H1 (cell line): Measurements from ENCODE around the gene TM9SF3. TPM values are rescaled to one million over a fixed set of nuclear protein-coding genes. Genes with fewer than 3 reads are reported as not detected.

Source experiments
- CTCF ChIA-PET: fragments of 300-600 bp; sonication (Branson Sonifier 250); formaldehyde crosslinking; loops from one replicate; lab custom pipeline; 2021; ENCODE audit not compliant: partially characterized antibody; lab: Charles Lee
- POLR2A ChIA-PET: fragments of 300-600 bp; sonication (Branson Sonifier 250); formaldehyde crosslinking; loops from one replicate; lab custom pipeline; 2021; ENCODE audit warnings: inconsistent platforms; ENCODE audit not compliant: partially characterized antibody; lab: Charles Lee
- DNase-seq, 2 experiments: peaks; one replicate each; pipeline versions ENCODE4 v3.0.0 to v3.0.0-alpha.2; 2010 to 2022; ENCODE audit warnings: low spot score in 2 of 2, low read depth in 1 of 2, mixed read lengths in 1 of 2
- FAIRE-seq: peaks from 2 replicates; lab custom pipeline; 2011; peaks lifted over from hg19 to GRCh38; lab: Jason Lieb, UNC
- H2AFZ ChIP-seq: 2 replicates; pipeline ENCODE4 v1.8.1; 2012; ENCODE audit warnings: low read length, inconsistent platforms
- H2AK5ac ChIP-seq: 2 replicates; pipeline ENCODE4 v1.6.1; 2013; ENCODE audit warnings: low read depth, low read length
- H2BK120ac ChIP-seq: replicated peaks from 2 replicates; pipeline ENCODE3; 2013; ENCODE audit warnings: low read depth, low read length, inconsistent platforms
- H2BK12ac ChIP-seq: 2 replicates; pipeline ENCODE4 v1.6.1; 2013; ENCODE audit warnings: low read depth, low read length
- H2BK15ac ChIP-seq: 2 replicates; pipeline ENCODE4 v1.6.1; 2013; ENCODE audit warnings: low read length
- H2BK20ac ChIP-seq: 2 replicates; pipeline ENCODE4 v1.6.1; 2013; ENCODE audit warnings: low read length
- H2BK5ac ChIP-seq: 2 replicates; pipeline ENCODE4 v1.6.1; 2013; ENCODE audit warnings: low read depth, low read length
- H3K14ac ChIP-seq: 2 replicates; pipeline ENCODE4 v1.6.1; 2013; ENCODE audit warnings: inconsistent platforms; ENCODE audit not compliant: insufficient read length
- H3K18ac ChIP-seq: 2 replicates; pipeline ENCODE4 v1.6.1; 2013; ENCODE audit warnings: low read length; ENCODE audit errors: extremely low read depth
- H3K23ac ChIP-seq: 2 replicates; pipeline ENCODE4 v1.6.1; 2013; ENCODE audit warnings: inconsistent platforms; ENCODE audit not compliant: insufficient read length
- H3K23me2 ChIP-seq: 2 replicates; pipeline ENCODE4 v1.6.1; 2013; ENCODE audit warnings: low read depth, low read length
- H3K27ac ChIP-seq: 2 replicates; pipeline ENCODE4 v1.6.1; 2011; ENCODE audit warnings: low read depth, low read length, inconsistent platforms
- H3K27me3 ChIP-seq, 4 experiments: replicated peaks in 1 of 4; 1 replicate in 1 of 4; 2 replicates in 3 of 4; pipeline versions ENCODE4 v1.6.1 to v1.8.1; 2011 to 2013; ENCODE audit warnings: low read length in 3 of 4, mild to moderate bottlenecking in 3 of 4, inconsistent platforms in 2 of 4, mixed read lengths in 2 of 4, moderate library complexity in 1 of 4; ENCODE audit not compliant: control insufficient read depth in 3 of 4, insufficient read depth in 3 of 4; ENCODE audit errors: extremely low read depth in 1 of 4
- H3K36me3 ChIP-seq, 4 experiments: 2 replicates each; pipeline versions ENCODE4 v1.6.1 to v1.8.1; 2011 to 2013; ENCODE audit warnings: mild to moderate bottlenecking in 4 of 4, low read length in 3 of 4, moderate library complexity in 2 of 4, control low read depth in 1 of 4, inconsistent platforms in 1 of 4; ENCODE audit not compliant: insufficient read depth in 4 of 4, control insufficient read depth in 2 of 4
- H3K4ac ChIP-seq: replicated peaks from 2 replicates; pipeline ENCODE3; 2013; ENCODE audit warnings: low read length, low read depth, mixed read lengths, inconsistent platforms; ENCODE audit not compliant: insufficient read length
- H3K4me1 ChIP-seq, 4 experiments: replicated peaks in 1 of 4; 1 replicate in 1 of 4; 2 replicates in 3 of 4; pipeline versions ENCODE4 v1.6.1 to v1.8.1; 2011 to 2013; ENCODE audit warnings: low read length in 3 of 4, inconsistent platforms in 2 of 4, mixed read lengths in 1 of 4; ENCODE audit not compliant: insufficient read depth in 4 of 4, control insufficient read depth in 3 of 4
- H3K4me2 ChIP-seq, 2 experiments: 2 replicates each; pipeline versions ENCODE4 v1.6.1 to v1.8.1; 2011 to 2013; ENCODE audit warnings: low read depth in 2 of 2, low read length in 2 of 2, control low read depth in 1 of 2, inconsistent platforms in 1 of 2, mild to moderate bottlenecking in 1 of 2; ENCODE audit not compliant: insufficient read depth in 1 of 2
- H3K4me3 ChIP-seq, 4 experiments: fragments of 200-600, 300-600 bp in 1 of 4; sonication (generic), shearing (Covaris generic), sonication (Bioruptor Twin) in 1 of 4; 2 replicates each; pipeline versions ENCODE4 v1.5.1 to v1.8.1; 2011 to 2016; ENCODE audit warnings: low read length in 4 of 4, low read depth in 3 of 4, control low read depth in 2 of 4, inconsistent platforms in 2 of 4, mild to moderate bottlenecking in 2 of 4, mixed read lengths in 1 of 4, moderate library complexity in 1 of 4; ENCODE audit not compliant: insufficient read depth in 2 of 4; ENCODE audit errors: extremely low read depth in 1 of 4
- H3K56ac ChIP-seq: replicated peaks from 2 replicates; pipeline ENCODE3; 2013; ENCODE audit warnings: low read depth, mild to moderate bottlenecking, mixed read lengths, low read length, inconsistent platforms; ENCODE audit not compliant: insufficient read length
- H3K79me1 ChIP-seq: 2 replicates; pipeline ENCODE4 v1.6.1; 2013; ENCODE audit warnings: low read depth, low read length, control low read depth
- H3K79me2 ChIP-seq, 2 experiments: 2 replicates each; pipeline versions ENCODE4 v1.6.1 to v1.8.1; 2012 to 2013; ENCODE audit warnings: low read length in 2 of 2, mild to moderate bottlenecking in 2 of 2, inconsistent platforms in 1 of 2; ENCODE audit not compliant: insufficient read depth in 2 of 2, control insufficient read depth in 1 of 2
- H3K9ac ChIP-seq, 4 experiments: replicated peaks in 1 of 4; 1 replicate in 1 of 4; 2 replicates in 3 of 4; pipeline versions ENCODE4 v1.6.1 to v1.8.1; 2011 to 2013; ENCODE audit warnings: low read depth in 3 of 4, low read length in 3 of 4, control low read depth in 2 of 4, mild to moderate bottlenecking in 2 of 4, moderate library complexity in 2 of 4, inconsistent platforms in 1 of 4; ENCODE audit errors: extremely low read depth in 1 of 4
- H3K9me3 ChIP-seq, 2 experiments: 2 replicates each; pipeline versions ENCODE4 v1.6.1 to v1.8.1; 2012 to 2013; ENCODE audit warnings: mild to moderate bottlenecking in 2 of 2, moderate library complexity in 2 of 2, control low read depth in 1 of 2, inconsistent platforms in 1 of 2, low read depth in 1 of 2, low read length in 1 of 2, mixed read lengths in 1 of 2; ENCODE audit not compliant: insufficient read depth in 2 of 2
- H4K20me1 ChIP-seq, 2 experiments: replicated peaks in 1 of 2; 2 replicates each; pipeline versions ENCODE3 to v1.8.1; 2011 to 2013; ENCODE audit warnings: inconsistent platforms in 2 of 2, low read length in 2 of 2, mild to moderate bottlenecking in 1 of 2; ENCODE audit not compliant: insufficient read depth in 2 of 2, control insufficient read depth in 1 of 2
- H4K5ac ChIP-seq: 2 replicates; pipeline ENCODE4 v1.6.1; 2013; ENCODE audit warnings: low read length, low read depth, mixed read lengths, inconsistent platforms; ENCODE audit not compliant: insufficient read length
- H4K8ac ChIP-seq: 2 replicates; pipeline ENCODE4 v1.8.0; 2013; ENCODE audit warnings: mild to moderate bottlenecking, moderate library complexity, low read length, inconsistent platforms; ENCODE audit not compliant: insufficient read depth; ENCODE audit errors: extremely low read depth
- H4K91ac ChIP-seq: replicated peaks from 2 replicates; pipeline ENCODE3; 2013; ENCODE audit warnings: low read length, mixed read lengths, inconsistent platforms; ENCODE audit not compliant: insufficient read length
- ASH2L ChIP-seq: fragments of 200-600, 300-600 bp; sonication (generic); IDR thresholded peaks from one replicate; pipeline ENCODE4 v1.7.1; 2017; ENCODE audit warnings: low read length
- ATF2 ChIP-seq: IDR thresholded peaks from 2 replicates; pipeline ENCODE4 v1.6.1; 2012; ENCODE audit warnings: low read length, inconsistent platforms
- ATF3 ChIP-seq: IDR thresholded peaks from 2 replicates; pipeline ENCODE4 v1.6.1; 2011; ENCODE audit warnings: low read depth, mild to moderate bottlenecking, low read length; ENCODE audit not compliant: insufficient read depth
- CHD1 ChIP-seq: IDR thresholded peaks from 2 replicates; pipeline ENCODE4 v1.6.1; 2012; ENCODE audit warnings: low read depth, low read length, improper control_type of control experiment
- CHD2 ChIP-seq: IDR thresholded peaks from 2 replicates; pipeline ENCODE4 v1.6.1; 2012; ENCODE audit warnings: low read length, improper control_type of control experiment
- EGR1 ChIP-seq: IDR thresholded peaks from 2 replicates; pipeline ENCODE4 v1.6.1; 2011; ENCODE audit warnings: low read depth, low read length, borderline replicate concordance
- JUN ChIP-seq: IDR thresholded peaks from 2 replicates; pipeline ENCODE4 v1.6.1; 2011; ENCODE audit warnings: low read depth, mild to moderate bottlenecking, improper control_type of control experiment, low read length
- MAFK ChIP-seq: IDR thresholded peaks from 2 replicates; pipeline ENCODE4 v1.6.1; 2012; ENCODE audit warnings: low read depth, mild to moderate bottlenecking, improper control_type of control experiment, low read length
- PHF8 ChIP-seq: fragments of 200-600 bp; sonication (generic); conservative IDR thresholded peaks from 2 replicates; pipeline ENCODE4 v1.7.1; 2012; ENCODE audit warnings: low read depth, mild to moderate bottlenecking, inconsistent platforms, low read length, moderate library complexity
- SRF ChIP-seq: IDR thresholded peaks from 2 replicates; pipeline ENCODE4 v1.6.1; 2011; ENCODE audit warnings: mild to moderate bottlenecking, low read depth, low read length, moderate library complexity
- SUZ12 ChIP-seq: fragments of 200-600 bp; sonication (generic); IDR thresholded peaks from 2 replicates; pipeline ENCODE4 v1.6.1; 2012; ENCODE audit warnings: mild to moderate bottlenecking, inconsistent platforms, low read length, moderate library complexity, mixed read lengths
- WGBS, 2 experiments: shearing (Covaris generic) in 1 of 2; methylation state at CpG; one replicate each; pipeline versions ENCODE4 v1.1.6 to v1.1.7; 2013 to 2015; ENCODE audit warnings: low lambda C conversion rate in 2 of 2, mixed read lengths in 2 of 2, inconsistent platforms in 1 of 2, low coverage in 1 of 2, missing lambda C conversion rate in 1 of 2; ENCODE audit not compliant: insufficient replicate concordance in 2 of 2, insufficient coverage in 1 of 2, insufficient read length in 1 of 2; ENCODE audit errors: extremely low coverage in 1 of 2, missing lambda C conversion rate in 1 of 2; 5-methylcytosine and 5-hydroxymethylcytosine counted together
- polyA plus RNA-seq, 7 experiments: library from polyadenylated mRNA; depleted of rRNA in 3 of 7; stranded (reverse) in 5 of 7; unstranded in 2 of 7; fragments of >200 nt in 5 of 7; fragments of 200-250 nt in 2 of 7; gene quantifications; 1 replicate in 5 of 7; 2 replicates in 1 of 7; 4 replicates in 1 of 7; pipeline versions ENCODE4 v1.2.1 to v1.2.3, GENCODE V29; 2011 to 2013; ENCODE audit warnings: missing spikeins in 2 of 7, mixed read lengths in 2 of 7
- total RNA-seq: library from RNA; stranded (reverse); fragmentation: NEBNext Ultra II Directional; extraction: Animal tissue kit (Norgen Biotek cat#: 25700); gene quantifications from 2 replicates; pipeline ENCODE4 v1.2.1, GENCODE V29; 2021

The TM9SF3 gene
- total and polyA plus RNA-seq, 2 of the 8 experiments (the other 6 are each of a cell fraction or from before 2014, with no cell fraction given): 123 to 127 TPM

GRCh38 chr10:96578022-96578421, 8.8 kb downstream of the TM9SF3 start:
- no peak overlapping the region for H2BK120ac ChIP-seq
- peaks cover 0 to 96% of the 10 kb centered on the region in 2 experiments; a peak in 3 of 4 replicates for H3K79me2 ChIP-seq
- no peak overlapping the region for H3K9ac ChIP-seq
- H3K4ac ChIP-seq: no peak overlapping the region
- H2BK20ac ChIP-seq: no peak overlapping the region
- no peak overlapping the region for H3K4me2 ChIP-seq
- no peak overlapping the region for H2BK12ac ChIP-seq
- peaks cover 11 to 17% of the 10 kb centered on the region in 2 experiments for H4K20me1 ChIP-seq
- no peak overlapping the region for H3K27ac ChIP-seq
- peaks cover 0 to 6% (median 2%) of the 10 kb centered on the region in 4 experiments; a peak in 1 of 7 replicates for H3K4me1 ChIP-seq
- no peaks in the 10 kb centered on the region for H3K9me3 ChIP-seq
- no peak overlapping the region for H4K8ac ChIP-seq
- H4K91ac ChIP-seq: no peak overlapping the region
- no peak for DNase-seq
- H2BK5ac ChIP-seq: no peak overlapping the region
- no peaks in the 10 kb centered on the region for H3K79me1 ChIP-seq
- no peak overlapping the region for H3K4me3 ChIP-seq
- no peak overlapping the region for H4K5ac ChIP-seq
- CTCF ChIA-PET: no interaction called here
- no peak overlapping the region for H2AK5ac ChIP-seq
- POLR2A ChIA-PET: no interaction called here
- no peak overlapping the region for H2AFZ ChIP-seq
- H3K23ac ChIP-seq: no peak overlapping the region
- H3K27me3 ChIP-seq: no peaks in the 10 kb centered on the region
- H2BK15ac ChIP-seq: no peak overlapping the region
- no peak overlapping the region for H3K56ac ChIP-seq
- no peak overlapping the region for H3K18ac ChIP-seq
- no peak for TF ChIP-seq ATF3
- TF ChIP-seq PHF8: no peak
- TF ChIP-seq EGR1: no peak
- TF ChIP-seq MAFK: no peak
- TF ChIP-seq ASH2L: no peak
- TF ChIP-seq CHD2: no peak
- TF ChIP-seq CHD1: no peak
- TF ChIP-seq JUN: no peak
- TF ChIP-seq SRF: no peak
- no peak for TF ChIP-seq ATF2
- no peak for TF ChIP-seq SUZ12
- no peak for FAIRE-seq
- 92% methylated on average over 4 of the region's 4 CpGs; no CpG with 5 or more reads in 1 of the 2 experiments for WGBS, 2 experiments
- H3K36me3 ChIP-seq: peaks cover 3 to 16% (median 6%) of the 10 kb centered on the region in 4 experiments; a peak in 4 of 8 replicates
- H3K14ac ChIP-seq: no peak overlapping the region
- no peaks in the 10 kb centered on the region for H3K23me2 ChIP-seq
